ENCODE measurements around the gene TFF1.

Gene TFF1

GRCh38 chr21:42341776-42342542 lies 24.4 kb downstream of the TFF1 start:
- DNase-seq: no peak

DNA sequence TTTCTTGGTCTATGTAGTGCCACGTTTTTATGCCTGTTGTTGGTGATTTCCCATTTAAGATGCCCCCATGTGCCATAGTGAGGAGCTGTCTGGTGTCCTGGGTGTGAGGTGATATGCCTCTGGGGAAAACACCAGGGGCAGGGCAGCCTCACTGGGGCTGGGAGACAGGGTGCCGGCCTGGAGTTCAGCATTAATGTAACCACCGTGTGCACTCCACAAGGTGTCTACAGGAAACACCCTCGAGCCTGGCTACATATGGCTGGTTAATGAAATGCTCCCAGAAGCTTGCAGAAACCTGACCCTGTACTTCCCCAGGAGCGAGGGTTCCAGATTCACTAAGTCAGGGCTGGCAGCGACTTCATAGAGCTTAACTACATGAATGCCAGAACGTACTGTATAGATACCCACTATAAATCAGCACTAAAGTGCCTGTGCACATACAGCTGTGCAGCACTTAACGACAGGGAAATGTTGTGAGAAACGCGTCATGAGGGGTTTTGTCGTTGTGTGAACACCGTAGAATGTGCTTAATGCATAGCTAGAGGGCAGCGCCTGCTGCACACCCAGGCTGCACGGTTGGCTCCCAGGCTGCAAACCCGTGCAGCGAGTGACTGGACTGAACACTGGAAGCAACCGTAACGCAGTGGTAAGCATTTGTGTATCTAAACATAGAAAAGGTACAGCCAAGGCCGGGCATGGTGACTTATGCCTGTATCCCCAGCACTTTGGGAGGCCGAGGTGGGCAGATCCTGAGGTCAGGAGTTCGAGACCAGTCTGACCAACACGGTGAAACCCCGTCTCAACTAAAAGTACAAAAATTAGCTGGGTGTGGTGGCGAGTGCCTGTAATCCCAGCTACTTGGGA lies 25.9 kb downstream of the TFF1 start:
- DNase-seq: no peak

DNA sequence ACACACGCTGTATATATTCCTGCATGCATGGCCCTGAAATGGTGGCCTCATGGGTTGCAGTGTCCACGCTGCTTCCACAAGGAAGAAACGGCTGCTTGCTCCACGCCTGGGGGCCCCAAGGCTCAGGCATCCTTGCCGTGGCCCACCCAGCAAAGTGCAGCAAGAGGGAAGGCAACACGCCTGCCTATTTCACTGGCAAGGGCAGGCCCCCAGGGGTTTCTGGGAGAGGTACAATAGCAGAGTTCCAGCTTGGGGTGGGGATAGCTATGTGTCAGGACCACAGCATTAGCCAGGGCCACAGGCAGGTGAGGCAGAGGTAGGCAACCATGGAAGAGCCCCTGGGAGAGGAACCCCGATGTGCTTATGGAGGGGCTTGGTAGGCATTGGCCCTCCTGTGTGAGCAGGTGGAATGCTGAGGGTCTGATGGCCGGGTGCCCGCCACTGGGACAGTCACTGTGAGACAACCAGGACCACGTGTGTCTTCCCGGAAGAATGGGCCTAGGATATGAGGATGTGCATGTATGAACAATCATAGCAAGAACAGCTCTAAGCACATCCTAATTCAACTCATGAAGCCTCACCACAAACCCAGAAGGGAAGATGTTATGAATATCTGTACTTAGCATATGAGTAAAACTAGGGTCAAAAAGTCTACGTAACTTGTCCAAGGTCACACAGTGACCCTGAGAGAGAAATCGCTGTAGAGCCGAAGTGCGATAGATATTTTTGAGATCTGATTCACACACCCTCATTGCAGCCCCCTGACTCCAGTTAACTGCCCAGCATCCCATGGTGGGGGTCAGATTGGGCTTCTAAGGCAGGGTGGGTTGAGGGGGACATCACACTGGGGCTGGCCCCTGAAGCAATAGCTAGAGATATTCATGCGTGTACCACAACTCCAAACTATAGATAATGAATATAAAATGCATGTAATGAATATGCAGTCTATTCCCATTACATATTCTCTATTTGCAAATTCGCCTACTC lies 27.3 kb downstream of the TFF1 start:
- no peak for DNase-seq

- peak; percentile 82 to 85 for DNase-seq
Observed at GRCh38 chr21:42337830-42338728, 28.3 kb downstream of the TFF1 start.

DNA sequence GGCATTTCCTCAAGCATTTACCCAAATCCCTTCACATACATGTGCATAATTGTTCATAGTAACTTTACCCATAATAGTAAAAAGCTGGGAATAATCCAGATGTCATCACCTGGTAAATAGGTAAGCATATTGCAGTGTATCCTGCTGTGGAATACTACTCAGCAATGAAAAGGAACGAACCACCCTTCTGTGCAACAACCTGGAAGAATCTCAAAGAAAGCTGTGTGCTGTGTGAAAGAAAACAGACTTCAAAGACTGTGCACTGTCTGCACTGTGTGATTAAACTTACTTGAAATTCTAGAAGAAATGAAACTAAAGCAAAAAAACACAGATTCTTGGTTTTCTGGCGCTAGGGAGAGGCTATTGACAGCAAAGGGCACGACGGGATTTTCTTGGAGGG lies 29.1 kb downstream of the TFF1 start:
- DNase-seq: no peak

GRCh38 chr21:42336054-42336453 lies 30.3 kb downstream of the TFF1 start:
- DNase-seq: no peak

GRCh38 chr21:42332557-42333317 lies 33.6 kb downstream of the TFF1 start:
- DNase-seq: no peak

- DNase-seq: no peak
Observed at GRCh38 chr21:42331660-42332059, 34.7 kb downstream of the TFF1 start.

DNA sequence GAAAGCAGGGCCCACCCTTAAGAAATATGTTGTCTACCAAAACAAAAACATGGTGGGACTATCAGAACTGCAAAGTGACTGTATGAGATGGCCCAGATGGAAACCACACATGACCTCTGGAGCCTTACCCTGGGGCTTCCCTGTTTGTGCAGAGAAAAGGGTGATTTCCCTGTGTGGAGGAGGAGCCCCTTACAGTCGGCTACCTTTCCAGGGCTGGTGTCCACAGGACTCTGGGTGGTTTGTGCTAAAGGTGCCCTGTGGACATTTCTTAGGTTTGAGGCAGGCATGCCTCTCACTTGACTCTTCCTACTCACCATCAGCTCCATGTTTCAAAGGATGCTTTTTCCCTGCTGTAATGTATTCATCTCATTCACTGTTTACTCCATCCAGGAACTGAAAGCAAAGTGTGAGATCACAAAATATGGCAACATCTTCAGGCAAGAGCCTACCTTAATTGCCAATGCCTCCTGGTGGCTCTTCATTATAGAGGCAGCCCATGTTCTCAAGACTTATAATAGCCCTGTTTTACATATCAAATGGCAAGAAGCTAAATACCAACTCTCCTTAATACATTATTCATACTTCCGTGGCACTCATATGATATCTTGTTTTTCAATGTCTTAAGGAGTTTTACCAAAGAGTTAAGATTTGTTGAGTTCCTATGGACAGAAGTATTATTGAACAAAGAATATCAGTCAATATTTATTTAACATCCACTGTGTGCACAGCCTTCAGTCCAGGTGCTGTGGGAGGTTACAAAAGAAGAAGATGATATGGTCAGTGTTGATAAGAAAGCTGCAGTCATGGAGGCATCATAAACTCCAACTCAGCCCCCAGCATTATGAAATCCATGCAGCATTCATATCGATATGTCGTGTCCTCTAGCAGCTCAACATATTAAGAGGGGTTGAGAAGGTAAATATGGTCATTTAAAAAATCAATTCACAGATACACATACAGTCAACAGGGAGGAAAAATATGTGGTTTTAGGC lies 35.7 kb downstream of the TFF1 start:
- no peak for DNase-seq

DNA sequence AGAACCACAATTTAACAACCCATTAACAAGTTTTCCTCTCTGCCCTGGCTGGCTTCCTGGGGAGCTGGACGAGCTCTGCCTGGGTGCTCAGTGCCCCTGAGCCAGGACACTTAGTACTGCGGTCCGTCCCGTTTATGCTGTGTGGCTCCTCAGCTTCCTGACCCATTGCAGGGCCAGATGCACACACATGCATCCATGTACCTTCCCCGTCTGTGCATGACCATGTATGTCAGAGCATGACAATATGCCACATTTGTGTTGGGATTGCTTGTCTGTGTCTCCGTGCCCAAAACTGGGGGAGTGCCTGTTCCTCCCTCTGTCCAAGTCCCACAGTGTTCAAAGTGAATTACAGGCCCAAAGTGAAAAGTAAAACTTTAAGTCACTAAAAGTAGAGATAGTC lies 41.4 kb downstream of the TFF1 start:
- DNase-seq: no peak

- DNase-seq: no peak
Observed at GRCh38 chr21:42321845-42322244, 44.5 kb downstream of the TFF1 start.

DNA sequence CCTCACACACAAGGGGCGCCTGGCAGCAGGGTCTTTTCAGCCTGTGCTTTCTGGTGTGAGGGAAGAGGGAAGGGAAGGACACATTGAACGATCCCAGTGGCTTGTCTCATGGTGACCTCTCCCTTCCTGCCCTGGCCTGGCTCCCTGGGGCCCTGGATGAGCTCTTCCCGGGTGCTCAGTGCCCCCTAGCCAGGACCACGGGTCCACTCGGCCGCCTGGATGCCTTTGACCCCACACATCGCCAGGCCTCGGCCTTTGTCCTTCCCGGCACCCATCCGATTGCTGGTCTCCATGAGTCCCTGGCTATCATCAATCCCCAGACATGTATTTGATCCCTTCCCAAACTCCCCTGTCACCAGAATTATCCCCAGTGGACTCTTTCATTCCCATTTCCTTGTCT lies 45.1 kb downstream of the TFF1 start:
- DNase-seq: no peak

DNA sequence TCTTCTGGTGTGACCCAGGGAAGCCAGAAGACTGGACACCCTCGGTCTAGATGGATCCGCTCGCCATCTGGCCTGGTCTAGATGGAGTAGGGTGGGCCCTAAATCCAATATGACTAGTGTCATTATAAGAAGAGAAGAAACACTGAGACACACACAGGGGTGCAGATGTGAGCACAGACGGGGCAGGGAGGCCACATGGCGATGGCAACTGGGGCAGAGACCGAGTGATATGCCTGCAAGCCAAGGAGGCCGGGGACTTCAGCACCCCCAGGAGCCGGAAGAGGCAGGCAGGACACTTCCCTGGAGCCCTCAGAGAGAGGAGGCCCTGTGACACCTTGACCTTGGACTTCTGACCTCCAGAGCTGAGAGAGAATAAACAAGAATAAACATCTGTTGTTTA lies 45.5 kb downstream of the TFF1 start:
- DNase-seq: no peak

- no peak for DNase-seq
Observed at GRCh38 chr21:42319851-42320572, 46.3 kb downstream of the TFF1 start.

GRCh38 chr21:42319376-42319775 lies 47.0 kb downstream of the TFF1 start:
- DNase-seq: no peak

DNA sequence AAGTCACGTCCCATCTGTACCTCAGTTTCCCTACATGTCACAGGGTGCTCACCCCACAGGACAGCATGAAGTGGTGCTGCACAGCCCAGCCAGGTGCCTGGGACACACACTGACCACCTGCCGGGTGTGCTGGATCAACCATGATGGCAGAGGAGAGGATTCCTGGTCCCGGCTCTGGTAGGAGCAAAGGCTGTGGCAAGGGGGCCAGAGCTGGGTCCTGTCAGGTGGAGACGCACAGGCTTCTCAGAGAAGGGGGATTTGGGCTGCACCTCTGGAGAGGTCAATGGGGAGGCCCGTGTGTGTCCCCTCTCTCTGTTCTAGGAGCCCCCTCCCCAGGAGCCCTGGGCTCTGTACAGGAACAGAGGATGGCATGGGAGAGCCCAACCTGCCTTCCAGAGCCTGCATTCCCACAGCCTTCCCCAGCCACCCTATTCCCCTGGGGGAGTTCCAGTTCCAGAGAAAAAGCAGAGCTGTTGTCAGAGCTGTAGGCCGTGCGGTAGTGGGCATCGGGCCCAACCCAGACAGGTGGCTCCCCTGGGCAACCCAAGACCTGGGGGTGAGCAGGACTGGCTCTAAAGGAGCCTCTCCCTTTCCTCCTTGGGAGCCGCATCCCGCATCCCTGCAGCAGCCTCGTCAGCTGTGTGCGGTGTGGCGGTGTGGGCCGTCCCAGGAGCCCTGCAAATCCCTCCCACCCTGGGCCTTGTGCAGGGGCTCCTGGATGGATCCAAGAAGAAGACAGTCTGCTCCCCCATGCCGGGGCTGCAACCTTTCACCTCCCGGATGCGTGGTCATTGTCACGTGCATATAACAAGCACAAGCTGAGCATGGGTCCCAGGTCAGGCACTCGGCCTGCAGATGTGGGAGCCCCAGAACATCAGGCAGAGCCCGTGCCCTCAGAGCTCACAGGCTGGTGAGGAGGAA lies 48.2 kb downstream of the TFF1 start:
- DNase-seq: no peak

GRCh38 chr21:42317341-42317741 lies 49.0 kb downstream of the TFF1 start:
- DNase-seq: no peak

GRCh38 chr21:42316891-42317290 lies 49.4 kb downstream of the TFF1 start:
- no peak for DNase-seq

Measured in CD4-positive, alpha-beta T cell treated with Interferon alpha-2 for 1 hour (primary cell).